NB4 (cell line): Measurements from ENCODE around the gene CCBE1.

Experiments
- DNase-seq: peaks from one replicate; pipeline ENCODE4 v3.0.0; 2010; ENCODE audit warnings: low read depth
- H3K4me3 ChIP-seq: one replicate; pipeline ENCODE4 v1.5.1; 2011; ENCODE audit warnings: mild to moderate bottlenecking, low read depth, low read length, moderate library complexity
- MYC ChIP-seq: IDR thresholded peaks from 2 replicates; pipeline ENCODE4 v1.6.1; 2011; ENCODE audit warnings: low read depth, low read length
- POLR2A ChIP-seq: IDR thresholded peaks from 2 replicates; pipeline ENCODE4 v1.6.1; 2011; ENCODE audit warnings: mild to moderate bottlenecking; ENCODE audit not compliant: insufficient read length; ENCODE audit errors: extremely low read depth
- TF ChIP-seq, protein P1 (sequence below): IDR thresholded peaks from one replicate; pipeline ENCODE4 v1.5.1; 2012; ENCODE audit warnings: low read depth, low read length
- TF ChIP-seq, protein P2 (sequence below): IDR thresholded peaks from 2 replicates; pipeline ENCODE4 v1.6.1; 2011; ENCODE audit warnings: low read depth, low read length

Gene CCBE1

DNA sequence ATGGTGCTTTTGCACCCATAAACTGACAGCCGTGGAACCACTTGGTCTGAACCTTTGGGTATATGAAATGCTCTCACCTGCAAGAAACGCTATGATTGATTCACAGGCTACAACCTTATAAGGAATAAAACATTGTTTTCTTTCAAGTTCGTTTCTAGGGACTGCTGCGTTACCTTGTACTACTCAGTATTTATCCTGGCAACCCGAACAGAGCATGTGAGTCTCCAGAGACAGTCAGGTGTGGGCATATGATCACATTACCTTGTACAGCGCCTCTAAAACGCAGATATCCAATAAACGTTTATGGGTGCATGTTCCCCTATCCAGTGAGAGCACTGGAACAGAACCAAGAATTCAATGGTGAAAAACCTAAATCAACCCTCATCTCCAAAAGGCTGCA is 1.7 kb downstream of the CCBE1 start:
- no peak overlapping the region for H3K4me3 ChIP-seq
- TF ChIP-seq POLR2A, result no peak
- no peak for TF ChIP-seq MYC
- TF ChIP-seq, protein P1, sequence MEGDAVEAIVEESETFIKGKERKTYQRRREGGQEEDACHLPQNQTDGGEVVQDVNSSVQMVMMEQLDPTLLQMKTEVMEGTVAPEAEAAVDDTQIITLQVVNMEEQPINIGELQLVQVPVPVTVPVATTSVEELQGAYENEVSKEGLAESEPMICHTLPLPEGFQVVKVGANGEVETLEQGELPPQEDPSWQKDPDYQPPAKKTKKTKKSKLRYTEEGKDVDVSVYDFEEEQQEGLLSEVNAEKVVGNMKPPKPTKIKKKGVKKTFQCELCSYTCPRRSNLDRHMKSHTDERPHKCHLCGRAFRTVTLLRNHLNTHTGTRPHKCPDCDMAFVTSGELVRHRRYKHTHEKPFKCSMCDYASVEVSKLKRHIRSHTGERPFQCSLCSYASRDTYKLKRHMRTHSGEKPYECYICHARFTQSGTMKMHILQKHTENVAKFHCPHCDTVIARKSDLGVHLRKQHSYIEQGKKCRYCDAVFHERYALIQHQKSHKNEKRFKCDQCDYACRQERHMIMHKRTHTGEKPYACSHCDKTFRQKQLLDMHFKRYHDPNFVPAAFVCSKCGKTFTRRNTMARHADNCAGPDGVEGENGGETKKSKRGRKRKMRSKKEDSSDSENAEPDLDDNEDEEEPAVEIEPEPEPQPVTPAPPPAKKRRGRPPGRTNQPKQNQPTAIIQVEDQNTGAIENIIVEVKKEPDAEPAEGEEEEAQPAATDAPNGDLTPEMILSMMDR, result no peak
- TF ChIP-seq, protein P2, sequence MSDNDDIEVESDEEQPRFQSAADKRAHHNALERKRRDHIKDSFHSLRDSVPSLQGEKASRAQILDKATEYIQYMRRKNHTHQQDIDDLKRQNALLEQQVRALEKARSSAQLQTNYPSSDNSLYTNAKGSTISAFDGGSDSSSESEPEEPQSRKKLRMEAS, result no peak
- no peak for DNase-seq

DNA sequence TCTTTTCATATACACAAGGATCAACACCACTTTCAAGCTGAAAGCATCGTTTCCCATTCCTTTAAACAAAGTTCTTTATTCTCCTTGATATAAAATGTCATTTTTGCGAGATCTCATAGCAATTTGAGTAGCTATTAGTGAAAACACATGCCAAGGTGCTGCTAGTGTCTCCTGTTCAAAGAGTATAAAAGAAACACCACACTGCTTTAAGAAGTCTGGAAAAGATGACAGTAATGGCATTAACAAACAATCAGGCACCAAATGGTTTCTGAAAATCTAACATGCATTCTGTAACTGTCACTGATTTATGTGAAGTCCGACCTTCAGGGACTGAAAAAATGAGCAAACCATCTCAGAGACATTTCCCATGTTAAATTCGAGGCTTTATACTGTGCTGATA is 2.4 kb downstream of the CCBE1 start:
- DNase-seq, result no peak
- TF ChIP-seq, protein P1, result no peak
- TF ChIP-seq, protein P2, result no peak
- no peak for TF ChIP-seq MYC
- TF ChIP-seq POLR2A, result no peak
- no peak overlapping the region for H3K4me3 ChIP-seq

DNA sequence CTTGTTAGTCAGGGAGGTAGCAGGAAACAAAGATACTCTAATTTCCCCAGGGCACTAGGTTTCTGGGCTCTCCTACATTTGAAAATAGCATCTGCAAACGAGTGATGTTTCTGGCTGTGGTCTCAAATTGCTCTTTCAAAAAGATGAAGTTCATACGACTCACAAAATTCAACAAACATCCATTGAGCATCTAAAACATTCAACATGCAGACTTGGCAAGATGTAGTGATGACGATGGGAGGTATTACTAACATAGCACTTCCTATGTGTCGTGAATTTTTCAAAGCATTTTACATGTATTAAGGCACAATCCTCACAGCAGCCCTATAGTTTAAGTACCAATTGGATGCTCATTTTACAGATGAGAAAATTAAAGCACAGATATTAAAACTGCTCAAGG is 5.2 kb downstream of the CCBE1 start:
- TF ChIP-seq, protein P2, result no peak
- TF ChIP-seq POLR2A (no peak), MYC (no peak)
- TF ChIP-seq, protein P1, result no peak
- H3K4me3 ChIP-seq, result no peak overlapping the region
- DNase-seq, result no peak

DNA sequence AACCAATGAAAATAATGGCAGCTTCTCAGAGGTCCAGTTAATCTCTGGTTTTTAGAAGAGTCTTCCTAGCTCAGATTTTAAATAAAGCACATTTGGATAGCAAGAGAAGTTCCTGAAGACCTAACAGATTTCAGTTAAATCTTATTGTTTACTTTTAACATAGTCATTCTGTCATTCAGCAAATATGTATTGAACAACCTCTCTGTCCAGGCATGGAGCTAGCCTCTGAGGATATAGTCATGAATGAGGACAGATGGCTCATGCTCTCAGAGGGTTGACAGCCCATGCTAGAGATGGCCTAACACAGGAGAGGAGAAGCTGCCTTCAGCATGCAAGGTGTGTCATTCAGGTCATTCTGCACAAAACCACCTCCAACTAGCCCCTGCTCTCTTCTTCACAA is 6.2 kb downstream of the CCBE1 start:
- no peak overlapping the region for H3K4me3 ChIP-seq
- DNase-seq, result no peak
- TF ChIP-seq, protein P1, result no peak
- TF ChIP-seq, protein P2, result no peak
- TF ChIP-seq POLR2A (no peak), MYC (no peak)

DNA sequence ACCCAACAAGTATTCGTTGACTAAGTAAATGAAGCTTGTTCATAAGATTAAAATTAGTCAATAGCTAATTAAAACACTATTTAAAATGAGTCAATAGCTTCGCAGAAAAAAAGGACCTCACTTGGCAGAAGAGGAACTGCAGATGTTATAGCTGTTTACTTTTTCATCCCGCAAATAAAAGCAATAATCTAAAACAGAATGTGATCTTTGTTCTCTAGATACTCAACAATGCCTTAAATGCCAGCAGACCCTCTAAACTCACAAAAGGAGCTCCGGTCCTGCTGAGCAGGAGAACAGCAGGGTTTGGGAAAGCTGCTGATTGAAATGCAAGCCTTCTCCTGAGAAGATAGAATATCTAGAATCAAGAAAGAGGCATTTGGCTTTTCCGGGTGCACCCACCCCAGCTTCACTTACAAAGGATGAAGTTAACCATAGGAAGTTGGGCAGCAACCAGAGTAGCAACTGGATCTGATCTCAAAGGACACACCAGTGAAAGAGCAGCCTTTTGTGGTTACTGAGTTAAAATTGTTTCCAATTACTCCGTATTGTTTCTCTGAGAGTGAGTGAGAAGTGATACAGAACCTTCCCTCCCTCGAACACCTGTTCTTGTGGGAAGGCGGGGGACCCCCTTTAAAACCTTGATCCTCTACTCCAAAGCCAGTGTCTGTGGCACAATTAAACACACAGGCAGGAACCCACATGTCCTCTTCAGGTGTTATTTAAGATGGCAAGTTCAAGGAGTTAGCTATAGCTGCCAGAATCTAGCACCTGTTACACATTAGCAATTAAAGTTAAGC is 6.8 kb downstream of the CCBE1 start:
- H3K4me3 ChIP-seq, result no peak overlapping the region

More for the DNA sequence above, 6.8 kb downstream of the CCBE1 start:
- TF ChIP-seq, protein P1, result no peak
- TF ChIP-seq, protein P2, result no peak
- no peak for DNase-seq
